Measurements from ENCODE around the gene RREB1. TPM values are rescaled to one million over a fixed set of nuclear protein-coding genes. Genes with fewer than 3 reads are reported as not detected.

The RREB1 gene
- total and polyA plus RNA-seq, 2 of the 4 experiments (the other 2 are of a cell fraction) = 8.4 to 14.5 TPM

GRCh38 chr6:7138921-7139358, 31.2 kb downstream of the RREB1 start:
- H3K4me3 ChIP-seq (ENCODE audit: insufficient read depth, low read depth, low read length) = no peak overlapping the region
- dilution Hi-C loops (cut with HindIII; ENCODE audit: low sequenced_read_pairs, unreplicated experiment) (no loop called here), intact Hi-C loops (cut with micrococcal nuclease) (no loop called here), in situ Hi-C loops (cut with MboI; ENCODE audit: low sequenced_read_pairs) (no loop called here)
- H3K14ac ChIP-seq (replicated peaks; ENCODE audit: low read depth, low read length) = 0 out of 2 replicates have a peak overlapping the region, but pooled peaks have one; percentile 23
- ChIA-PET POLR2A (ENCODE audit: unreplicated experiment) (interaction anchor here (0.6 to 0.9 kb wide), 2 partner anchors 7 to 31 kb away, joined by 3 read pairs; no protein-coding TSS in a partner anchor), CTCF (interaction anchor here (0.8 kb wide), 1 partner anchor 100 kb away, joined by 3 read pairs; no protein-coding TSS in a partner anchor)
- DNase-seq (no peak), ATAC-seq (ENCODE audit: low read depth) (no peak)
- peak overlapping the region; percentile 43; the same call in 1 of the 2 replicates for H3K27ac ChIP-seq (ENCODE audit: insufficient read depth, low read length)
- no peak for TF ChIP-seq BHLHE40 (IDR thresholded peaks at IDR 0.05; ENCODE audit: low read depth, low read length)
- no peak for TF ChIP-seq RAD21 (IDR thresholded peaks at IDR 0.05; ENCODE audit: low read length)
- no peak for TF ChIP-seq FOS (IDR thresholded peaks at IDR 0.05; ENCODE audit: low read depth, low read length)
- no peak for TF ChIP-seq CTCF (conservative IDR thresholded peaks at IDR 0.05; ENCODE audit: low read depth, low read length)
- no peak for TF ChIP-seq RCOR1 (IDR thresholded peaks at IDR 0.05; ENCODE audit: insufficient replicate concordance, low read length)
- TF ChIP-seq CEBPB (IDR thresholded peaks at IDR 0.05; ENCODE audit: low read depth, low read length) = no peak
- no peak overlapping the region for H2BK15ac ChIP-seq (ENCODE audit: low read depth, low read length)
- H4K5ac ChIP-seq (ENCODE audit: low read depth, low read length) = peak overlapping the region; percentile 22; the same call in 1 of the 2 replicates
- H3K4me2 ChIP-seq (ENCODE audit: low read depth, low read length) = no peak overlapping the region; the same call in 1 of the 2 replicates
- H2AFZ ChIP-seq (replicated peaks; ENCODE audit: low read length, poor library complexity) = no peak overlapping the region
- H3K18ac ChIP-seq (ENCODE audit: low read depth, low read length) = no peak overlapping the region
- peaks cover 18% of the 10 kb centered on the region for H3K4me1 ChIP-seq (ENCODE audit: control insufficient read depth, insufficient read depth, low read length)
- peaks cover 14% of the 10 kb centered on the region for H3K9me1 ChIP-seq (ENCODE audit: insufficient read depth, low read length)
- no peak overlapping the region for H2AK9ac ChIP-seq (replicated peaks; ENCODE audit: low read depth, low read length, poor library complexity)
- BruUV-seq (replicated peaks) = no TSS peak
- no peaks in the 10 kb centered on the region for H3K36me3 ChIP-seq (ENCODE audit: control insufficient read depth, insufficient read depth, low read length)
- no peak overlapping the region for H3K9ac ChIP-seq (ENCODE audit: low read depth, low read length)
- H3K56ac ChIP-seq (ENCODE audit: extremely low read depth, insufficient read depth, low read length) = no peak overlapping the region
- peak overlapping the region; percentile 69 for H2AK5ac ChIP-seq (ENCODE audit: low read depth, low read length)
- no peak overlapping the region for H2BK5ac ChIP-seq (ENCODE audit: low read depth, low read length, poor library complexity, severe bottlenecking)
- H2BK20ac ChIP-seq (ENCODE audit: low read depth, low read length) = no peak overlapping the region
- no peaks in the 10 kb centered on the region for H3K27me3 ChIP-seq (ENCODE audit: control insufficient read depth, insufficient read depth, low read length)
- peak overlapping the region; percentile 58 for H3K4ac ChIP-seq (ENCODE audit: low read depth, low read length)
- peaks cover 22 to 73% of the 10 kb centered on the region in 2 experiments for H3K79me1 ChIP-seq (ENCODE audit: low read depth in 1 of 2, low read length in 2 of 2)
- no peaks in the 10 kb centered on the region for H3K9me3 ChIP-seq (ENCODE audit: control insufficient read depth, insufficient read depth, low read length)
- no peak overlapping the region for H2BK120ac ChIP-seq (ENCODE audit: low read depth, low read length)
- H3K23ac ChIP-seq (ENCODE audit: low read depth, low read length) = peak overlapping the region; percentile 66; the same call in 1 of the 2 replicates
- no peak overlapping the region for H4K91ac ChIP-seq (ENCODE audit: insufficient read depth, low read depth, low read length)
- WGBS, 2 experiments (ENCODE audit: extremely low coverage in 2 of 2, insufficient read length in 1 of 2) = 100% methylated on average over 1 of the region's 1 CpG; no CpG with 5 or more reads in 1 of the 2 experiments
- H4K8ac ChIP-seq (ENCODE audit: low read depth in 2 of 2, low read length in 2 of 2) = no peak overlapping the region
- H4K20me1 ChIP-seq (ENCODE audit: insufficient read depth, low read length) = peaks cover 30% of the 10 kb centered on the region
